K562 (cell line): ENCODE measurements around the gene RCSD1. TPM values are rescaled to one million over a fixed set of nuclear protein-coding genes. Genes with fewer than 3 reads are reported as not detected.

Experiments
- FOXM1 ChIP-seq, 2 experiments: fragments of 450-650 bp in 1 of 2; sonication (generic) in 1 of 2; formaldehyde crosslinking in 1 of 2; IDR thresholded peaks; 2 replicates each; pipeline versions ENCODE4 v1.6.1 to v1.9.0; 2017 to 2022; ENCODE audit warnings: low read depth in 2 of 2, mild to moderate bottlenecking in 2 of 2, missing genetic modification reagents in 1 of 2, moderate library complexity in 1 of 2
- L3MBTL2 ChIP-seq: fragments of 450-650 bp; IDR thresholded peaks from 2 replicates; pipeline ENCODE4 v1.6.1; 2016; ENCODE audit warnings: mild to moderate bottlenecking, moderate library complexity
- ZBTB26 ChIP-seq: fragments of 450-650 bp; formaldehyde crosslinking; IDR thresholded peaks from 2 replicates; pipeline ENCODE4 v1.4.0; 2022; ENCODE audit warnings: missing genetic modification characterization
- ZNF740 ChIP-seq, 3 experiments: fragments of 200-800 bp in 1 of 3; sonication (Bioruptor generic) in 1 of 3; sonication (generic) in 1 of 3; formaldehyde crosslinking in 1 of 3; IDR thresholded peaks; 2 replicates each; pipeline versions ENCODE4 v1.6.1 to v1.8.0; 2016 to 2022; ENCODE audit warnings: mild to moderate bottlenecking in 2 of 3, missing compliant biosample characterization in 2 of 3, missing genetic modification characterization in 2 of 3, missing genetic modification reagents in 1 of 3
- ZNF77 ChIP-seq: fragments of 250-450 bp; sonication (Bioruptor Pico); IDR thresholded peaks from 2 replicates; pipeline ENCODE4 v1.5.0; 2020
- polyA plus RNA-seq, 8 experiments: library from polyadenylated mRNA; depleted of rRNA in 4 of 8; stranded (reverse) in 5 of 8; unstranded in 3 of 8; fragments of >200 nt; fragmentation: Nextera tagmentation in 2 of 8; fragmentation: Illumina TruSeq in 1 of 8; extraction: Ambion mirVana in 2 of 8; extraction: Trizol in 1 of 8; gene quantifications; 2 replicates each; pipeline versions ENCODE4 v1.2.1 to v1.2.3, GENCODE V29; 2011 to 2014; ENCODE audit warnings: inconsistent platforms in 1 of 8, missing spikeins in 1 of 8
- total RNA-seq, 7 experiments: library from RNA; depleted of rRNA in 6 of 7; stranded (reverse); fragments of >200 nt in 6 of 7; fragmentation: Illumina TruSeq in 2 of 7; extraction: Trizol in 2 of 7; gene quantifications; 2 replicates each; pipeline versions ENCODE4 v1.2.1 to v1.2.3, GENCODE V29; 2011 to 2021; ENCODE audit warnings: low replicate concordance in 1 of 7
- TF ChIP-seq, protein P1 (sequence below), 2 experiments: fragments of 200-800 bp in 1 of 2; sonication (Bioruptor generic) in 1 of 2; sonication (generic) in 1 of 2; formaldehyde crosslinking in 1 of 2; IDR thresholded peaks in 1 of 2; conservative IDR thresholded peaks in 1 of 2; 2 replicates each; pipeline versions ENCODE4 v1.5.0 to v1.6.1; 2016 to 2020; ENCODE audit warnings: missing compliant biosample characterization in 1 of 2, missing genetic modification characterization in 1 of 2, missing genetic modification reagents in 1 of 2
- TF ChIP-seq, protein P2 (sequence below): IDR thresholded peaks from 3 replicates; pipeline ENCODE4 v1.6.1; 2011; ENCODE audit warnings: borderline replicate concordance, mild to moderate bottlenecking, moderate library complexity; ENCODE audit not compliant: insufficient read length; ENCODE audit errors: extremely low read depth
- TF ChIP-seq, protein P3 (sequence below): fragments of 250-450 bp; sonication (Bioruptor Pico); IDR thresholded peaks from 2 replicates; pipeline ENCODE4 v1.4.0; 2020
- TF ChIP-seq, protein P4 (sequence below): sonication (generic); formaldehyde crosslinking; IDR thresholded peaks from 2 replicates; pipeline ENCODE4 v1.8.0; 2022; ENCODE audit warnings: missing genetic modification reagents, mild to moderate bottlenecking, moderate library complexity, borderline replicate concordance

RCSD1 gene
- total and polyA plus RNA-seq, 9 of the 15 experiments (the other 6 are each of a cell fraction or from before 2014, with no cell fraction given) = 7.8 to 69.8 (median 45.3) TPM

DNA sequence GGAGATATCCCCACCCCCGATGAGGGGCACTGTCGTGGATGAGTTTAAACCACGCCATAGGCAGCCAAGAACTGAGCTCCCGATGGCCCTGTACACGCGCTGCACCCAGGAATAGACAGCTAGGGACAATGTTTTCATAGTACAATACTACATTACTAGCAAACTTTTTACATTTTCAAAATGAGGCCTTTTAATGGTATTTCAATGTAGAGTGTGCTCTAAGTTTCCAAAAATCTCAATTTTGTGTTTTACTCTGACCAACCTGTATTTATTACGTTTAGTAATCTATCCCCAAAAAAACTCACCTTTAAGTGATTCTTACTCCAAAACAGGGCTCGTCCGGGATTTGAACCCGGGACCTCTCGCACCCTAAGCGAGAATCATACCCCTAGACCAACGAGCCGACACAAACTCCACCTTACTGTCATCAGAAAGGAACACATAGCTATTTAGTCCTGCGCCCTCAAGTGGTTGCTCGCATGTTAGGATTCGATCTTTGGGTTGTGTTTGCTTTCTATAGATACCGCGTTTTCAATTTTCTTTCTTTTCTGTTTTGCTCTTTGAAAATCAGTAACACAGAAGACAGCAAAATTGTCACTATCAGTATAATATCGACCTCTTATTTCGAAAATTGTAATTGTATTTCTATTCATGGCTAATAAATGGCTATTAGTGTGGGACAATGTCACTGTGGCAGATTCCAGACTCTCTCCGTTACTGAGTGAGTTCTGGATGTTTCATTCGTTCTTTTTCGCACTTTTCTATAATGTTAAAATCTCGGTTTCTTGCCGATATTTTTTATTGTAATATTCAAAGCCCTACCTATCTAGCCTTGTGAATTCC lies 85.3 kb downstream of the RCSD1 start (continued):
- TF ChIP-seq, protein P1, sequence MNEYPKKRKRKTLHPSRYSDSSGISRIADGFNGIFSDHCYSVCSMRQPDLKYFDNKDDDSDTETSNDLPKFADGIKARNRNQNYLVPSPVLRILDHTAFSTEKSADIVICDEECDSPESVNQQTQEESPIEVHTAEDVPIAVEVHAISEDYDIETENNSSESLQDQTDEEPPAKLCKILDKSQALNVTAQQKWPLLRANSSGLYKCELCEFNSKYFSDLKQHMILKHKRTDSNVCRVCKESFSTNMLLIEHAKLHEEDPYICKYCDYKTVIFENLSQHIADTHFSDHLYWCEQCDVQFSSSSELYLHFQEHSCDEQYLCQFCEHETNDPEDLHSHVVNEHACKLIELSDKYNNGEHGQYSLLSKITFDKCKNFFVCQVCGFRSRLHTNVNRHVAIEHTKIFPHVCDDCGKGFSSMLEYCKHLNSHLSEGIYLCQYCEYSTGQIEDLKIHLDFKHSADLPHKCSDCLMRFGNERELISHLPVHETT (CRISPR knock-in tag; conservative IDR thresholded peaks at IDR 0.05 in 1 of 2, IDR thresholded peaks at IDR 0.05 in 1 of 2) = no peak; a peak in 1 of 4 replicates
- TF ChIP-seq ZNF77 (CRISPR knock-in tag) (no peak), FOXM1 (IDR thresholded peaks at IDR 0.05; ENCODE audit: low read depth) (no peak; the same call in 1 of the 2 replicates), FOXM1 (CRISPR knock-in tag; IDR thresholded peaks at IDR 0.05; ENCODE audit: low read depth) (no peak), L3MBTL2 (no peak), ZNF740 (CRISPR knock-in tag; IDR thresholded peaks at IDR 0.05) (no peak), ZNF740 (tag; IDR thresholded peaks at IDR 0.05) (no peak), ZBTB26 (CRISPR knock-in tag) (no peak)
- TF ChIP-seq, protein P2, sequence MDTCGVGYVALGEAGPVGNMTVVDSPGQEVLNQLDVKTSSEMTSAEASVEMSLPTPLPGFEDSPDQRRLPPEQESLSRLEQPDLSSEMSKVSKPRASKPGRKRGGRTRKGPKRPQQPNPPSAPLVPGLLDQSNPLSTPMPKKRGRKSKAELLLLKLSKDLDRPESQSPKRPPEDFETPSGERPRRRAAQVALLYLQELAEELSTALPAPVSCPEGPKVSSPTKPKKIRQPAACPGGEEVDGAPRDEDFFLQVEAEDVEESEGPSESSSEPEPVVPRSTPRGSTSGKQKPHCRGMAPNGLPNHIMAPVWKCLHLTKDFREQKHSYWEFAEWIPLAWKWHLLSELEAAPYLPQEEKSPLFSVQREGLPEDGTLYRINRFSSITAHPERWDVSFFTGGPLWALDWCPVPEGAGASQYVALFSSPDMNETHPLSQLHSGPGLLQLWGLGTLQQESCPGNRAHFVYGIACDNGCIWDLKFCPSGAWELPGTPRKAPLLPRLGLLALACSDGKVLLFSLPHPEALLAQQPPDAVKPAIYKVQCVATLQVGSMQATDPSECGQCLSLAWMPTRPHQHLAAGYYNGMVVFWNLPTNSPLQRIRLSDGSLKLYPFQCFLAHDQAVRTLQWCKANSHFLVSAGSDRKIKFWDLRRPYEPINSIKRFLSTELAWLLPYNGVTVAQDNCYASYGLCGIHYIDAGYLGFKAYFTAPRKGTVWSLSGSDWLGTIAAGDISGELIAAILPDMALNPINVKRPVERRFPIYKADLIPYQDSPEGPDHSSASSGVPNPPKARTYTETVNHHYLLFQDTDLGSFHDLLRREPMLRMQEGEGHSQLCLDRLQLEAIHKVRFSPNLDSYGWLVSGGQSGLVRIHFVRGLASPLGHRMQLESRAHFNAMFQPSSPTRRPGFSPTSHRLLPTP = peak; percentile 91
- TF ChIP-seq, protein P3, sequence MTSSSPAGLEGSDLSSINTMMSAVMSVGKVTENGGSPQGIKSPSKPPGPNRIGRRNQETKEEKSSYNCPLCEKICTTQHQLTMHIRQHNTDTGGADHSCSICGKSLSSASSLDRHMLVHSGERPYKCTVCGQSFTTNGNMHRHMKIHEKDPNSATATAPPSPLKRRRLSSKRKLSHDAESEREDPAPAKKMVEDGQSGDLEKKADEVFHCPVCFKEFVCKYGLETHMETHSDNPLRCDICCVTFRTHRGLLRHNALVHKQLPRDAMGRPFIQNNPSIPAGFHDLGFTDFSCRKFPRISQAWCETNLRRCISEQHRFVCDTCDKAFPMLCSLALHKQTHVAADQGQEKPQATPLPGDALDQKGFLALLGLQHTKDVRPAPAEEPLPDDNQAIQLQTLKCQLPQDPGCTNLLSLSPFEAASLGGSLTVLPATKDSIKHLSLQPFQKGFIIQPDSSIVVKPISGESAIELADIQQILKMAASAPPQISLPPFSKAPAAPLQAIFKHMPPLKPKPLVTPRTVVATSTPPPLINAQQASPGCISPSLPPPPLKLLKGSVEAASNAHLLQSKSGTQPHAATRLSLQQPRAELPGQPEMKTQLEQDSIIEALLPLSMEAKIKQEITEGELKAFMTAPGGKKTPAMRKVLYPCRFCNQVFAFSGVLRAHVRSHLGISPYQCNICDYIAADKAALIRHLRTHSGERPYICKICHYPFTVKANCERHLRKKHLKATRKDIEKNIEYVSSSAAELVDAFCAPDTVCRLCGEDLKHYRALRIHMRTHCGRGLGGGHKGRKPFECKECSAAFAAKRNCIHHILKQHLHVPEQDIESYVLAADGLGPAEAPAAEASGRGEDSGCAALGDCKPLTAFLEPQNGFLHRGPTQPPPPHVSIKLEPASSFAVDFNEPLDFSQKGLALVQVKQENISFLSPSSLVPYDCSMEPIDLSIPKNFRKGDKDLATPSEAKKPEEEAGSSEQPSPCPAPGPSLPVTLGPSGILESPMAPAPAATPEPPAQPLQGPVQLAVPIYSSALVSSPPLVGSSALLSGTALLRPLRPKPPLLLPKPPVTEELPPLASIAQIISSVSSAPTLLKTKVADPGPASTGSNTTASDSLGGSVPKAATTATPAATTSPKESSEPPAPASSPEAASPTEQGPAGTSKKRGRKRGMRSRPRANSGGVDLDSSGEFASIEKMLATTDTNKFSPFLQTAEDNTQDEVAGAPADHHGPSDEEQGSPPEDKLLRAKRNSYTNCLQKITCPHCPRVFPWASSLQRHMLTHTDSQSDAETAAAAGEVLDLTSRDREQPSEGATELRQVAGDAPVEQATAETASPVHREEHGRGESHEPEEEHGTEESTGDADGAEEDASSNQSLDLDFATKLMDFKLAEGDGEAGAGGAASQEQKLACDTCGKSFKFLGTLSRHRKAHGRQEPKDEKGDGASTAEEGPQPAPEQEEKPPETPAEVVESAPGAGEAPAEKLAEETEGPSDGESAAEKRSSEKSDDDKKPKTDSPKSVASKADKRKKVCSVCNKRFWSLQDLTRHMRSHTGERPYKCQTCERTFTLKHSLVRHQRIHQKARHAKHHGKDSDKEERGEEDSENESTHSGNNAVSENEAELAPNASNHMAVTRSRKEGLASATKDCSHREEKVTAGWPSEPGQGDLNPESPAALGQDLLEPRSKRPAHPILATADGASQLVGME (CRISPR knock-in tag) = no peak; the same call in 1 of the 2 replicates
- TF ChIP-seq, protein P4, sequence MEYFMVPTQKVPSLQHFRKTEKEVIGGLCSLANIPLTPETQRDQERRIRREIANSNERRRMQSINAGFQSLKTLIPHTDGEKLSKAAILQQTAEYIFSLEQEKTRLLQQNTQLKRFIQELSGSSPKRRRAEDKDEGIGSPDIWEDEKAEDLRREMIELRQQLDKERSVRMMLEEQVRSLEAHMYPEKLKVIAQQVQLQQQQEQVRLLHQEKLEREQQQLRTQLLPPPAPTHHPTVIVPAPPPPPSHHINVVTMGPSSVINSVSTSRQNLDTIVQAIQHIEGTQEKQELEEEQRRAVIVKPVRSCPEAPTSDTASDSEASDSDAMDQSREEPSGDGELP (CRISPR knock-in tag) = peak; percentile 63; the same call in 1 of the 2 replicates
